NCI-H2081 treated with DMSO at 0.1 percent for 48 hours (cell line): ENCODE data around the gene CACNA1F.

ENCODE experiments used
- DNase-seq: peaks from one replicate; lab custom pipeline; 2025; lab: John Stamatoyannopoulos, UW

Gene CACNA1F

DNA sequence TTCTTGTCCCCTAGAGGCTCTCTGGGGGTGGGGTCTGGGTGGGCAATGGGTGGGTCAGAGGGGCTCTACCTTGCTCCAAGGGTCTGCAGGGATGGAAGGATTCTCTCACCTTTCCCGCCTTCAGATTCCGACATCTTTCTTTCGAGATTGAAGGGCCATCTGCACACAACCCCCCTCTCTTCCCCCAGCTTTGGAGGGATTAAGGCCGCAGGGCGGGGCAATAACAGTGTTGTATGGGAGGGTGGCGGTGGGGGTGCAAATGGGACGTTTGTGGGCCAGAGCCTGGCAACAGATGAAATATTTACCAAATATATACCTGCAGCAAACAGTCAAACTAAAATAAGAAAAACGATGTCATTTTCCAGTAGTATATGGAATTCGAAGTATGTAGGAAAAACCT is at the start of gene CACNA1F:
TSS of gene CACNA1F (minus strand) at position 165 of the 400 bp plus-strand sequence. CDS start at position 134, 31 bp downstream.
- DNase-seq, result no peak

DNA sequence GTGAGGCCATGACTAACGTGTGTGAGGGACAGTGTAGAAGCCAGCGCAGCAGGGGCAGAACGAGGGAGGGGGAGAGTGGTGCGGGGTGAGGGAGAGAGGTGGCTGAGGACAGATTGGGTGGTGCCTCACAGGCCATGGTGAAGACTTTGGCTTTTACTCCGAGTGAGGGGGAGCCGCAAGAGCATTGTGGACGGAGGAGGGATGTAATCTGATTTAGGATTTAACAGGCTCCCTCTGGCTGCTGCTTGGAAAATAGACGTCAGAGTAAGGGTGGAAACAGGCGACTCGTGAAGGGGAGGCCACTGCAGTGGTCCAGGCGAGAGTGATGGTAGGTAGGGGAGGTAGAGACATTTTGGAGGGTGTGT is 49.5 kb upstream of the CACNA1F start:
- no peak for DNase-seq

GRCh38 chrX:49278081-49278480 is 44.9 kb upstream of the CACNA1F start:
- no peak for DNase-seq

DNA sequence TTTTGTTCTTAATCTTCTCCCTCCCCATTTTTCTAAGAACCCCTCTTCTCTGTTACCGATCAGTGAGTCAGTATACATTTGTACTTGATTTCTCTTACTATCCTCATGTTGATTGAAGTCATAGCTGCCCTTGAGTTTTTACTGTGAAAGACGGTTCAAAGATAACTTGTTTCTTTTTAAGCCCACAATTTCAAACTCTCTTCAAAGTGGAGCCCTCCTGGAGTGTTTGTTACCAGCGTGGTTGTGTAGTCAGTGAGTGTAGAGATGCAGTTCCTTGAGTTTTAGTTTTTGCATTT is 44.3 kb upstream of the CACNA1F start:
- DNase-seq, result no peak

- no peak for DNase-seq
Observed at GRCh38 chrX:49276671-49277534, 43.8 kb upstream of the CACNA1F start.

GRCh38 chrX:49276207-49276606 is 43.1 kb upstream of the CACNA1F start:
- no peak for DNase-seq

- DNase-seq, result no peak
Observed at GRCh38 chrX:49273181-49273727, 40.1 kb upstream of the CACNA1F start.

- DNase-seq, result no peak
Observed at GRCh38 chrX:49272421-49272820, 39.3 kb upstream of the CACNA1F start.

GRCh38 chrX:49271341-49271740 is 38.2 kb upstream of the CACNA1F start:
- DNase-seq, result no peak

GRCh38 chrX:49270249-49270921 is 37.2 kb upstream of the CACNA1F start:
- no peak for DNase-seq

DNA sequence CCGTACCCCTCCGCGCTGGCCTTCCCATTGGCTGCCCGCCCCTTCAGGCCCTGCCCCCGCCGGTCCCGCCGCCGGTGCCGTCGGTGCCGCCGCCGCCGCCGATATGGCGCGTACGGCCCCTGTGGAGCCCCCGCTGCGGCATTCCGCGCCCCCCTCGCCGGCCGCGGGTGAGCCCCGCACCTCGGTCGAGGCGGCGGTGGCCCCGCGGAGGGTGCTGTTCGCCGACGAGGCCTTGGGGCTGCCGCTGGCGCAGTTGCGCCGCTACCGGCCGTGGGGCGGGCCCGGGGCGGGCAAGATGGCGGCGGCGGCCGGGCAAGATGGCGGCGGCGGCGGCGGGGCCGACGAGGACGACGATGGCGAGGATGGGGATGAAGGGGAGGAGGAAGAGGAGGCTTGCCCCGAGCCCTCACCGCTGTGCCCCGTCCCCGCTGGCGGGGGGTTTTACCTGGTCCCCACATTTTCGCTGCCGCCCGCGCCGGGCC is 36.7 kb upstream of the CACNA1F start, which contains the start of gene PPP1R3F:
TSS of gene PPP1R3F (plus strand) at position 27 of the 482 bp plus-strand sequence. CDS start at position 104, 77 bp downstream.
- DNase-seq, result no peak

- peak; percentile 92 for DNase-seq
Observed at GRCh38 chrX:49269010-49269766, 36.0 kb upstream of the CACNA1F start.

DNA sequence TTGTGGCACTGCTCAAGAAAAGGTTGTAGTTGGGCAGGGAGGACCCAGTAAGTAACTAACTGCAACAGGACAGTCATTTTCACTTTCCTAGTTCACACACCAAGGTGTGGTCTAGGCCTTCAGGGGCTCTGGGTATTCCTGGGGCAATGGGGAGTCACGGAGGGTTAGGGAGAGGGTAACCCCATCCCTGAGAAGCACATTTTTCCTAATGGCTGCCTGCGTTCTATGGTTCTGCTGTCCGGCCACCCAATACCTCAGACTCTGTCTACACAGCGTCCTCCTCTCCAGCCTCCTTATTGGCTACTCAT is 35.5 kb upstream of the CACNA1F start:
- DNase-seq, result no peak

DNA sequence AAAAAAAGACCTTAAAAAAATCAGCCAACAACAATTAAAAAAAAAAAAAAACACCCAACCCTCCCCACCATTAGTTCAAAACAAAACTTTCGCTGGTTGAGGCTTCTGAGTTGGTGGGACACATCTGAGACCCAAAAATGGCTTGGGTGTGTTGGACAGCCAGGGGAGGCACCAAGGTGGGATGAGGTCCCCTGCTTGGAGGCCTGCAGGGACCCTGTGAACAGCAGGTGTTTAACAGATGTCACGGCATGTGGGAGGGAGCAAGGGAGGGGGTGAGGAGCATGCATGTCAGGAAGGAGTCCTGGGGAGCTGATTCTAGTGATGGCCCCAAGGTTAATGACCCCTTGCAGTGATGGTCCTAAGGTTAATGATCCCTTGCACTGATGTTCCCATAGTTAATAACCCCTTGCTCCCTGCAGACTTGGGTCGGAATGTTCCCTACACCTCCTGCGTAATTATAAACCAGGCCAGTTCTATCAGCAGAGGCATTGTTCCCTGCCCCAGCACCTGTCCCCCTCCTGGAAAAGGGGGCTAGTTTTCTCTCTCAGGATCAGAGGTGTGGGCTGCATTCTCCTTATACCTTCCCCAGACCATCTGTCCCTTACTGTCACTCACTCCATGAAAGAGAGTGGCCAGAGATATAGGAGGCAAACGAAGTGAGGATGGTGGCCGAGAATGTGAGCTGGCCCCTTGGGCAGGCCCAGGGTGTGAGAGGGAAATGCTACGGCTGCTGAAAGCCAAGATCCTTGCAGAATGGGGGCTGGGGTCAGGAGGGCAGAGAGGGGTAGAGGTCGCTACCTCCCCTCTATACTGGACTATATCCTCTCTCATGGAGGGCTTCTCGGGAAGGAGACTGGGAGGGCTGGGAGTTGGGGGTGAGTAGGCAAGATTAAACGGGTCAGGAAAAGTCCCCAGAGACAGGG is 33.6 kb upstream of the CACNA1F start:
- DNase-seq, result no peak

GRCh38 chrX:49264460-49264859 is 31.3 kb upstream of the CACNA1F start, which contains the start of gene FOXP3:
TSS of gene FOXP3 (minus strand) at chrX:49264710. CDS start at chrX:49258505, 6,205 bp downstream.
- DNase-seq, result no peak

DNA sequence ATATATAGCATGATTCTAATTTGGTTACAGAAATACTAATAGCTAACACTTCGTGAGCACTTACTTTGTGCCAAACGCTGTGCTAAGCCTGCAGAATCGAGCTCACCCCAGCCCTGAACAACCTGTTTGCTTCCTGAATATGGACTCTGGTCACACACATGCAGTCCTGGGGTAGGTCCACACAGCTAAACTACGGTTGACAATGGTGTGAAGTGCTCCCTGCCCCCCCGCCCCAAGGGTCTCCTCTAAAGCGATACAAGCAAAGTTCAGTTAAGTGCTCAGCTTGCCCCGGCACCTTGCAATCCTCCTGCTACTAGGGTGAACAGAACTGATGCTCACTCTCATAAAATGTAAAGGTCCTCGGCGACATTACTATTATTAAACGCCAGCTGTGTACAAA is 30.5 kb upstream of the CACNA1F start:
- DNase-seq, result no peak

GRCh38 chrX:49262603-49263002 is 29.5 kb upstream of the CACNA1F start:
- no peak for DNase-seq

DNA sequence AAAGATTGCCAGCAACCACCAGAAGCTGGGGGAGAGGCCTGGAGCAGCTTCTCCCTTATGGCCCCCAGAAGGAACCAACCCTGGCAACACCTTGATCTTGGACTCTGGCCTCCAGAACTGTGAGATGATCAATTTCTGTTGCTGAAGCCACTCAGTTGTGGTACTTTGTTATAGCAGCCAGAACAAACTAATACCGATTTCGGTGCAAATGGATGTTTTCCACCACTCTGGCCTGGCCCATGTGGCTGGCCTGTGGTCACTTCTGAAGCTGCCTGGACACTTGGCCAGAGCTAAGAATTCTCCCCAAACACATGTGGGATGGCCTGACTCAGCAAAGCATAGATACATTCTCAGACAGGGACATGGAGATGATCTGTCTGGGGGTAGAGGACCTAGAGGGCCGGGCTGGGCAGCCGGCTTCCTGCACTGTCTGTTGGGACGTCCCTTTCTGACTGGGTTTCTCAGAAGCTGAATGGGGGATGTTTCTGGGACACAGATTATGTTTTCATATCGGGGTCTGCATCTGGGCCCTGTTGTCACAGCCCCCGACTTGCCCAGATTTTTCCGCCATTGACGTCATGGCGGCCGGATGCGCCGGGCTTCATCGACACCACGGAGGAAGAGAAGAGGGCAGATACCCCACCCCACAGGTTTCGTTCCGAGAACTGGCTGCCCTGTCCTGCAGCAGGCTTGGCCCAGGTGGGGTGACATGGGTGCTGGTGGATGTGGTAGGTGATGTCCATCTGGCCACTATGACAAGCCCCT is 27.3 kb upstream of the CACNA1F start:
- DNase-seq, result no peak

DNA sequence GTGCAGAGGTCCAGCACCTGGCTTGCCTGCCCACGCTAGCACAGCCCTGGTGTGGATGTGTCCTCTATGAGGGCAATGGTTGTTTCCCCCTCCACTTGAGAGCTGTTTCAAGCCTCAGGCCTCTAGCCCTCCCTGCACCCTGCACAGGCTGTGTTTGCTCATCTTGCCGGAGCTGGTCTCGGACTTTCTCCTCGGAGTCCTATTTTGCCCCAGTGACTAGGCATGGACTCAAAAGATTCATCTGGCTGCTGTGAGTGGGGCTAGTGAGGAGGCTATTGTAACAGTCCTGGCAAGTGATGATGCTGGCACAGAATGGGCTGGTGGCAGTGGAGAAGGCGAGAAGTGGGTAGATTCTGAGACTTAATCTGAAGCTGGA is 25.6 kb upstream of the CACNA1F start:
- DNase-seq, result no peak
